ENCODE measurements around the gene RAD51B.

RAD51B gene

GRCh38 chr14:68623307-68623706 is 803.7 kb downstream of the RAD51B start:
- no peak for DNase-seq (ENCODE audit: low read depth)
- TF ChIP-seq CTCF (IDR thresholded peaks at IDR 0.05; ENCODE audit: low read depth, low read length, missing control alignments): no peak
- no peak overlapping the region for H3K4me3 ChIP-seq (ENCODE audit: low read depth, low read length)

DNA sequence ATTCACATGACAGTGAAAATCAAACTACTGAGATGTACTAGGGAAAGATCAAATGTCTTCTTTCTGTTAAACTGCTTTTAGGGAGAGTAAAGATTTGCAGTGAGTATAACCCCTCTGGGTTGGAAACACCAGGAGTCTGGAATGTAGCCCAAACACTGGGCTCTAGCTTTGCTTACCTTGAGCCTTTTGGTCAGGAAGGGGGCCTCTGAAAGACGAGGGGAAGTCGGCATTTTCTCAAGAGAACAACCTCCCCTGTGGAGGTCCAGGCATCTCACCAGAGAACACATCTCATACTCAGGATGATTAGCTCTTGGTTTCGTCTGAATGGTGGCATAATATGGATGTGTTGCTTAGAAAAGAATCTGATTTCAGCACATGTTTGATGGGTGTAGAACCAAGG is 804.2 kb downstream of the RAD51B start:
- DNase-seq (ENCODE audit: low read depth): no peak
- no peak overlapping the region for H3K4me3 ChIP-seq (ENCODE audit: low read depth, low read length)
- no peak for TF ChIP-seq CTCF (IDR thresholded peaks at IDR 0.05; ENCODE audit: low read depth, low read length, missing control alignments)

GRCh38 chr14:68624541-68625220 is 805.1 kb downstream of the RAD51B start:
- H3K4me3 ChIP-seq (ENCODE audit: low read depth, low read length): no peak overlapping the region
- no peak for DNase-seq (ENCODE audit: low read depth)
- TF ChIP-seq CTCF (IDR thresholded peaks at IDR 0.05; ENCODE audit: low read depth, low read length, missing control alignments): no peak

DNA sequence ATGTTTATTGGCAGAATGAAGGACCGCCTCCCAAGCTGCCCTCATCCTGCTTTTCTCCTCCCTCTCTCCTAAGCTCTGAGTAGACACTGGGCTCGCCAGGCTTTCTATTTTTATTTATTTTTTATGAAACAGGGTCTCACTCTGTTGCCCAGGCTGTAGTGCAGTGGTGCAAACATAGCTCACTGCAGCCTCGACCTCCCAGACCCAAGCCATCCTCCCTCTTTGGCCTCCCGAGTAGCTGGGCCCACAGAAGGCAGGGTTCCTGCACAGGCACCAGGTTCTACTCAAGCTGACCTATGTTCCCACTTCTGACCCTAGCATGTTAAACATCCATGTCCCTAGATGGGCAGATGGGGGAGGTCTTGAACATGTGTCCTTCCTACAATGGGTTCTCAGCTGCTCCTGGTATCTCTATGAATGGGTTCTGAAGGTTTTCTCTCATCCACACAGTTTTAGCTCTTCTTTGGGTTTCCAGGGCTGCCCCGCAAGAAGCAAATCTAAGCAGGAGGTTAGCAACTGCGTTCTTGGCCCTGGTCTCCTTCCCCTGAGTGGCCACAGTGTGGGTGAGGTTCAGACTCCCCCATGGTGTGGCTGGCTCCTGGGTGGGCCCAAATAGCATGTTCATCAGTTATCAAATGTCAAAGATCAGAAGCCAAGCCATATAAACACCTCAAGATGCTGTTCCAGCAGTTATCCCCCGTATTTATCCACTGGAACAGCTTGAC is 805.9 kb downstream of the RAD51B start:
- H3K4me3 ChIP-seq (ENCODE audit: low read depth, low read length): no peak overlapping the region
- TF ChIP-seq CTCF (IDR thresholded peaks at IDR 0.05; ENCODE audit: low read depth, low read length, missing control alignments): no peak
- DNase-seq (ENCODE audit: low read depth): no peak

DNA sequence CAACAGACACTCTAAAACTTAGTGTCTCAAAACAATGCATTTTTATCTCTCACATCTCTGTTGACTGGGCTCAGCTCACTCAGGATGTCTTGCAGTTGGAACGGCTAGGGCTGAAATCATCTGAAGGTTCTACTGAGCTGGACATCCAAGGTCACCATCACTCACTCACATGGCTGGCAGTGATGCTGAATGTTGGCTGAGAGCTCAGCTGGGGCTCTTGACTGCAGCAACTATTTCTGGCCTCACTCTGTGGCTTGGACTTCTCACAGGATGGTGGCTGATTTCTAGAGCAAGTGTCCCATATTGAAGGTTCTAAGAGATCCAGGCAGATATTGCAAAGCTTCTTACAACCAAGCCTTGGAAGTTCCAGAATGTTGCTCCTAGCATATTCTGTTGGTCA is 806.8 kb downstream of the RAD51B start:
- no peak for DNase-seq (ENCODE audit: low read depth)
- H3K4me3 ChIP-seq (ENCODE audit: low read depth, low read length): no peak overlapping the region
- TF ChIP-seq CTCF (IDR thresholded peaks at IDR 0.05; ENCODE audit: low read depth, low read length, missing control alignments): no peak

GRCh38 chr14:68627050-68627867 is 807.7 kb downstream of the RAD51B start:
- no peak for TF ChIP-seq CTCF (IDR thresholded peaks at IDR 0.05; ENCODE audit: low read depth, low read length, missing control alignments)
- no peak overlapping the region for H3K4me3 ChIP-seq (ENCODE audit: low read depth, low read length)
- DNase-seq (ENCODE audit: low read depth): no peak
